GM21619 (cell line): ENCODE data around the gene DUSP8.
"Not testable (repeated sequence)": the region's sequence is repeated elsewhere in the genome, so short reads cannot be mapped to it uniquely, and the experiment has no call there.

ENCODE experiments used
- ATAC-seq: cut with Tn5 transposase; IDR thresholded peaks from one replicate; pipeline ENCODE4 v1.9.1; 2021; ENCODE audit not compliant: unreplicated experiment

Gene DUSP8

GRCh38 chr11:1572197-1573076, at the start of gene DUSP8:
TSS of gene DUSP8 (minus strand) at chr11:1572271. CDS start at chr11:1565826, 6,445 bp downstream.
- ATAC-seq = peak; percentile 46

GRCh38 chr11:1619449-1619848, 47.4 kb upstream of the DUSP8 start:
- no peak for ATAC-seq

DNA sequence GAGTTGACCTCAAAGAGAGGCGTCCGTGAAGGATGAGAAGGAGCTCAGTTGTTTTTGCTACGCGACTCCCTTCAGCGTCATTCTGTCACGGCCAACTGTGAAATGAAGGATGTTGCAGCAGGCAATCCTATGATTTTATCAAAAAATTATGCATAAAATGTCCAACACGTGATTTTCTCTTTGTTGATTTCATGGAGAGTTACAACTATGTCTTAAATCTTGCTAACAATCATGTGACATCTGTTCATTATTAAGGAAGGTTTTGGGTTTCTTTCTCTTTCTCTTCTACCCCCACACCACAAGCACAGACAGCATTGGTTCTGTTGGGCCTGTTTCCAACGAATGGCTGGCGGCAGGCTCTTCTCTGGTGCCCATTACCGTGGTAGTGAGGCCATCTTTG, 46.2 kb upstream of the DUSP8 start:
- no peak for ATAC-seq

GRCh38 chr11:1608363-1608762, 36.3 kb upstream of the DUSP8 start, which contains the start of gene KRTAP5-3:
TSS of gene KRTAP5-3 (minus strand) at chr11:1608463. CDS start at chr11:1608385, 78 bp downstream.
- no peak for ATAC-seq

- ATAC-seq = not testable (repeated sequence)
Measured at GRCh38 chr11:1607901-1608300, 35.8 kb upstream of the DUSP8 start.

GRCh38 chr11:1607156-1607845, 35.2 kb upstream of the DUSP8 start:
- not testable (repeated sequence) for ATAC-seq

- peak; percentile 96 for ATAC-seq
Measured at GRCh38 chr11:1605923-1606322, 33.9 kb upstream of the DUSP8 start.

GRCh38 chr11:1604711-1605110, 32.6 kb upstream of the DUSP8 start:
- no peak for ATAC-seq

- ATAC-seq = no peak
Measured at GRCh38 chr11:1604181-1604580, 32.1 kb upstream of the DUSP8 start.

DNA sequence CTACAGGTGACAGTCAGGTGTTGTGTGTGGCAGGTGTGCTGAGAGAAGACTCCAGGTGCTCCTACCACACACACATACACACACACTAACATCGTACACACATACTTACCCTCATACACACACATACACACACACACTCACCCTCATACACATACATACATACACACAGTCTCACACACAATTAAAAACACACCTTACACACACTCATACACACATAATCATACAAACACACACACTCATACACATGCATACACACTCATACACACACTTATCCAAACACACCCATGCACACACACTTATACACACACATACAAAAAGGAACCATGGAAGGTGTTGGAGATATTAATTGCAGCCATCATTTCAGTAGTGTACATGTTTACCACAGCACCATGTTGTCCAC, 31.6 kb upstream of the DUSP8 start:
- no peak for ATAC-seq

- ATAC-seq = not testable (repeated sequence)
Measured at GRCh38 chr11:1601663-1602062, 29.6 kb upstream of the DUSP8 start.

- no peak for ATAC-seq
Measured at GRCh38 chr11:1600626-1601025, 28.6 kb upstream of the DUSP8 start.

DNA sequence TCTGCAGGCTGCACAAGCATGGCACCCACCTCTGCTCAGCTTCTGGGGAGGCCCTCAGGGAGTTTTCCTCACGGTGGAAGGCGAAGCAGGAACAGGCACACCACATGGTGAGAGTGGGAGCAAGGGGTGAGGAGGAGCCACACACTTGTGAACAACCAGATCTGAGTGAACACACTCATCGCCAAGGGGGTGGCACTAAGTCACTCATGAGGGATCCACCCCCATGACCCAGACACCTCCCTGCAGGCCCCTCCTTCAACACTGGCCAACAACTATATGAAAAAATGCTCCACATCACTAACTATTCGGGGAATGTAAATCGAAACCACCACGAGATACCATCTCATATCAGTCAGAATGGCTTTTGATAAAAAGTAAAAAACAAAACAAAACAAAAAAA, 26.7 kb upstream of the DUSP8 start:
- no peak for ATAC-seq

DNA sequence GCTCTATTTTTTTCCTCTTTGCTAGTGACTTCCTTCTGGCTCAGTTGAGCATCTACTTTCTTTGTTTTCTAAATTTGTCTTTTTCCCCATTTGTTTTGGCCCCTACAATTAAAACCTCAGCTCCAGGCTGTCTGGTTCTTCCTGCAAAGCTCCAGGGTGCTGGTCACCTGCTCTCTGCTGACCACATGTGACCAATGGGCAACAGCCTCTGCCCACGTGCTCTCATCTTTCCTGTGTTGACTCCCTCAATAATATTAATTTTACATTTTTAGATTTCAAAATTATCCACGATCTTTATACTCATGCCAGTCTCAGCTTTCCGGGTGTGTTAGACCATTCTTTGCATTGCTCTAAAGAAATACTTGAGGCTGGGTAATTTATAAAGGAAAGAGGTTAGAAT, 26.3 kb upstream of the DUSP8 start:
- ATAC-seq = not testable (repeated sequence)

DNA sequence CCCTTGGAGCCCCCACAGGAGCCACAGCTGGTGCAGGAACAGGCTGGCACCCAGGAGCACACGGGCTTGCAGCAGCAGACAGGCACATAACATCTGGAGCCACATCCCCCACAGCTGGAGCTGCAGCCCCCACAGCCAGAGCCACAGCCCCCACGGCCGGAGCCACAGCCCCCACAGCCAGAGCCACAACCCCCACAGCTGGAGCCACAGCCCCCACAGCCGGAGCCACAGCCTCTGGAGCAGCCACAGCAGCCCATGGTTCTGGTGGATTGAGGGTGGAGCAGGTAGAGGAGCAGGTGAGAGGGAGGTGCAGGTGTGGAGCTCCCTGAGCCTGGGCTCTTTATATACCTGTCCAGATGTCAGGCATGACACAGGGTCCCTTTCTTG, 25.9 kb upstream of the DUSP8 start, which contains the start of gene KRTAP5-2:
Gene KRTAP5-2 (minus strand): TSS at position 301 of the 387 bp plus-strand sequence. CDS start 44 bp downstream, at position 257.
- no peak for ATAC-seq

- ATAC-seq = no peak
Measured at GRCh38 chr11:1597331-1597993, 25.4 kb upstream of the DUSP8 start.

DNA sequence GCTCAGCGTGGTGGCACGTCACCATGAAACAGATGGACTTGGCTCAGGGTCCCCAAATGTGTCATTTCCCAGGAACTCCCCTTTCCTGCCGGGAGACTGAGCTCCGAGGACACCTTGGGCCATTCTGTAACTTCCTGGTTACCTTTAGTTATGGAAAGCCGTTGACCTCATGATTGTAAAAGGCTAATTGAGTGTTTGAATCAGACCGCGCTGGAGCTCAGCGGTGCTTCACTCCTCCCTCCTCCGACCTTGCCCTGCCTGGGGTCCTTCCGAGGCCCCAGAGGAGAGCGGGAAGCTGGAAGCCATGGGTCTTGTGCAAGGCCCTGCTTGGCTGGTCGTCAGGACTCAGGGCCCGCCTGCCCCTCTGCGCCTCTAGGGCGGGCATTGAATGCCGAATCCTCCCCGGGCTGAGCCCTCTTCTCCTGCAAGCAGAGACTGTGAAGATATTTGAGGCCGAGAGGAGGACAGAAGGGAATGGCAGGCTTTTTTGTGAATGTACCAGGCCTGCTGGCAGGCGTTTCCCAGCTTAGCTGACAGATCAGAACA, 24.6 kb upstream of the DUSP8 start:
- ATAC-seq = not testable (repeated sequence)

DNA sequence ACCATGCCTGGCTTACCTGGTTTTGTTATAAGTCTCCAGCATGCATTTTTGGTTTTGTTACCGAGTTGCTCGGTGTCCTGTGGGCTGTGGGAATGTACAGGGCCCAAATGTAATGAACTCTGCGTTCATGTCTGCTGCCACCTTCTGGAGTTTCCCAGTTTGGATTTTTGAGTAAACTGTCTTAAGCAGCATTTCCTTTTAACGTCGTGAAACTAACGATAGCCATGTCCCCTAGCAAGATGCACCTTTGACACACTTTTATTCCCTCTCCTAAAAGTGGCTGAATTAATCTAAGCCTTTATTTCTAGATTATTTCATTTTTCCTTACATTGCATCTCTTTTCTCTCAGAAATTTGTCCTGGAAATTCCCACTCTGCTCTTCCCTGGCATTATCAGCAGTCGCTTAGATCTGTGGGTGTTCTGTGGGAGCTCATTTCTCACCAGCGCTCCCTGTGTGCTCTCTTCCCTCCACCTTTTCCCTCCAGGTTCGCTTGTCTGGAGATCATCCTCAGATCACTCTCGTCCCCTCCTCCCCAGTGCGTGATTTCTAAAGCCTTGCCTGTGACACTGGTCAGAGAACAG, 24.0 kb upstream of the DUSP8 start:
- not testable (repeated sequence) for ATAC-seq

DNA sequence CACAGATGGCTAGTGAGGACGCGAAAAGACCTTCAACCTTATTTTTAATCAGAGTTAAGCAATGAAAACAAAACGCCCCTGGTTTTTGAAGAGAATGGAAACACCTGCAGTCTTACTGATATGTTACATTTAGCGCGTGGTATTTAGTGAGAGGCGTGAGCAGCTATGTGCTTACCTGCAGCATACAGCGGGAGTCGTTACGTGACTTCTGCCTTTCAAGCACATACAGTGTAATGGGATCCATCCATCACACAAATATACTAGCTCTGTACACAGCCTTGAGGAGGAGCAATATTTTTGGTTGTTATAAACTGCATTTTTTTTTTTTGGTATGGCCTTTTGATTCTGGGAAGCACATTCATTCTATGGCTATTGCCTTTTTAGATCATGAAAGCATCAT, 20.6 kb upstream of the DUSP8 start:
- no peak for ATAC-seq

DNA sequence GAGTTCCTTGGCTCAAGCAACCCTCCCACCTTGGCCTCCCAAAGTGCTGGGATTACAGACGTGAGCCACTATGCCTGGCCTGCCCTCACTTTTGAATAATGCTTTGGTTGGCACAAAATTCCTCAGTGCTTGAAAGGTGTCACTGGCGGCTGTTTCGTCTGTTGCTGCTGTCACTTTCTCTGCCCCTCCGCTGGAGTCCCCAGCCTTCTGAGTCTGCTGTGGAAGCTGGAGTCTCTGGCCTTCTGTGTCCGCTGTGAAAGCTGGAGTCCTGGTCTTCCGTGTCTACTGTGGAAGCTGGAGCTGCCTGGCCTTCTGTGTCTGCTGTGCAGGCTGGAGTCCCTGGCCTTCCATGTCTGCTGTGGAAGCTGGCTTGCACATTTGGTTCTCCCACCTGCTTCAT, 17.9 kb upstream of the DUSP8 start:
- no peak for ATAC-seq
